Tibial nerve (tissue), 4 donors: ENCODE results near the gene ERBIN. TPM values are rescaled to one million over a fixed set of nuclear protein-coding genes. Genes with fewer than 3 reads are reported as not detected.

Source experiments
- DNase-seq, 2 donors: peaks; one replicate each; pipeline ENCODE4 v3.0.0-alpha.2; 2019; ENCODE audit warnings: low spot score in 2 of 2
- H3K27ac ChIP-seq, 4 donors: fragments of 200-600 bp; sonication (generic) in 3 of 4; one replicate each; pipeline ENCODE4 v1.5.1; 2017 to 2019; ENCODE audit warnings: mild to moderate bottlenecking in 1 of 4
- H3K27me3 ChIP-seq, 2 donors: fragments of 200-600 bp; sonication (generic) in 1 of 2; one replicate each; pipeline versions ENCODE4 v1.5.1 to v1.6.0; 2017 to 2019
- H3K36me3 ChIP-seq, 3 donors: fragments of 200-600 bp; sonication (generic); one replicate each; pipeline ENCODE4 v1.5.1; 2018 to 2019
- H3K4me1 ChIP-seq, 4 donors: fragments of 200-600 bp; sonication (generic) in 3 of 4; one replicate each; pipeline ENCODE4 v1.5.1; 2017 to 2019
- H3K4me3 ChIP-seq, 4 donors: fragments of 200-600 bp; sonication (generic) in 3 of 4; one replicate each; pipeline ENCODE4 v1.5.1; 2017 to 2019; ENCODE audit warnings: mild to moderate bottlenecking in 1 of 4, moderate library complexity in 1 of 4
- H3K9me3 ChIP-seq, 4 donors: fragments of 200-600 bp; sonication (generic) in 3 of 4; one replicate each; pipeline ENCODE4 v1.5.1; 2017 to 2019
- EP300 ChIP-seq, 2 donors: sonication (generic); formaldehyde crosslinking; IDR thresholded peaks; one replicate each; pipeline ENCODE4 v1.6.1; 2017; ENCODE audit warnings: antibody characterized with exemption in 2 of 2, mild to moderate bottlenecking in 1 of 2
- POLR2A ChIP-seq, 2 donors: fragments of 450-650 bp; IDR thresholded peaks; one replicate each; pipeline ENCODE4 v1.6.1; 2017; ENCODE audit warnings: antibody characterized with exemption in 2 of 2, mild to moderate bottlenecking in 2 of 2, moderate library complexity in 2 of 2
- WGBS, 2 donors: methylation state at CpG; one replicate each; pipeline ENCODE4 v1.1.5; 2018; 5-methylcytosine and 5-hydroxymethylcytosine counted together
- total RNA-seq, 4 donors: library from RNA; depleted of rRNA; stranded (reverse); fragments of >200 nt; gene quantifications; one replicate each; pipeline ENCODE4 v1.1.0, GENCODE V29; 2016
- TF ChIP-seq, protein P1 (sequence below), 5 experiments: fragments of 200-600 bp in 3 of 5; fragments of 450-650 bp in 2 of 5; sonication (generic) in 3 of 5; IDR thresholded peaks; one replicate each; pipeline ENCODE4 v1.5.1; 2016 to 2019; ENCODE audit warnings: antibody characterized with exemption in 5 of 5, mild to moderate bottlenecking in 3 of 5, moderate library complexity in 2 of 5

The ERBIN gene
- total RNA-seq, 4 donors from 2014 or later: 59.6 to 81.1 (median 66.5) TPM

DNA sequence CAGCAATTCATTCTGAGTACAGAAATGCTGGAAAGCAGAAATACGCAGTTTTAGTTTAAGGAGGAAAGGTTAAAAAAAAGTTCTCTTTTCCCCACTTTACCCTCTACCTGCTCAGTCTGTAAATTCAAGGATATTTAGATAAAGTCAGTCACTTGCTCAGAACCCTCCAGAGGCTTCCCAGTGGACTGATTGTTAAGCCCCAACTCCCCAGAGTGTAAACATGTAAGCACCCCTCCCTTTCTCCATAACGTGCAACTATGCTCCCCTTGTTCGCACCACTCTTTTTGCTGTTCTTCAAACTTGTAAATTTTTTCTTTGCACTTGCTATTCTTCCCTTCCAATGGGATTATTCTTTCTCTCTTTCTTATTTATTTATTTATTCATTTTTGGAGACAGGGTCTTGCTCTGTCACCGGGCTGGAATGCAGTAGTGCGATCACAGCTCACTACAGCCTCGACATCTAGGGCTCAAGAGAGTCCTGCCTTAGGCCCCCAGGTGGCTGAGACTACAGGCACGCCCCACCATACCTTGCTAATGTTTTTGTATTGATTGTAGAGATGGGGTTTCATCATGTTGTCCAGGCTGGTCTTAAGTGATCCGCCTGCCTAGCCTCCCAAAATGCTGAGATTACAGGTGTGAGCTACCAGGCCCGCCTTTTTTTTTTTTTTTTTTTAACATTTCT lies 32.5 kb upstream of the ERBIN start:
- Histone ChIP-seq H3K36me3 (no peaks in the 10 kb centered on the region), H3K27ac (no peak overlapping the region), H3K4me1 (no peaks in the 10 kb centered on the region), H3K27me3 (no peaks in the 10 kb centered on the region), H3K4me3 (no peak overlapping the region), H3K9me3 (no peaks in the 10 kb centered on the region)
- TF ChIP-seq POLR2A (IDR thresholded peaks at IDR 0.05): no peak
- TF ChIP-seq EP300 (IDR thresholded peaks at IDR 0.05): no peak
- TF ChIP-seq, protein P1, sequence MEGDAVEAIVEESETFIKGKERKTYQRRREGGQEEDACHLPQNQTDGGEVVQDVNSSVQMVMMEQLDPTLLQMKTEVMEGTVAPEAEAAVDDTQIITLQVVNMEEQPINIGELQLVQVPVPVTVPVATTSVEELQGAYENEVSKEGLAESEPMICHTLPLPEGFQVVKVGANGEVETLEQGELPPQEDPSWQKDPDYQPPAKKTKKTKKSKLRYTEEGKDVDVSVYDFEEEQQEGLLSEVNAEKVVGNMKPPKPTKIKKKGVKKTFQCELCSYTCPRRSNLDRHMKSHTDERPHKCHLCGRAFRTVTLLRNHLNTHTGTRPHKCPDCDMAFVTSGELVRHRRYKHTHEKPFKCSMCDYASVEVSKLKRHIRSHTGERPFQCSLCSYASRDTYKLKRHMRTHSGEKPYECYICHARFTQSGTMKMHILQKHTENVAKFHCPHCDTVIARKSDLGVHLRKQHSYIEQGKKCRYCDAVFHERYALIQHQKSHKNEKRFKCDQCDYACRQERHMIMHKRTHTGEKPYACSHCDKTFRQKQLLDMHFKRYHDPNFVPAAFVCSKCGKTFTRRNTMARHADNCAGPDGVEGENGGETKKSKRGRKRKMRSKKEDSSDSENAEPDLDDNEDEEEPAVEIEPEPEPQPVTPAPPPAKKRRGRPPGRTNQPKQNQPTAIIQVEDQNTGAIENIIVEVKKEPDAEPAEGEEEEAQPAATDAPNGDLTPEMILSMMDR (IDR thresholded peaks at IDR 0.05): no peak
- DNase-seq: no peak
- WGBS, 2 donors: 74 to 77% methylated on average over 9 of the region's 9 CpGs

- no peak overlapping the region for H3K4me3 ChIP-seq
- no peak overlapping the region for H3K27ac ChIP-seq
- no peaks in the 10 kb centered on the region for H3K27me3 ChIP-seq
- 96 to 97% methylated on average over 3 of the region's 3 CpGs for WGBS, 2 donors
- H3K36me3 ChIP-seq: no peaks in the 10 kb centered on the region
- no peaks in the 10 kb centered on the region for H3K9me3 ChIP-seq
- H3K4me1 ChIP-seq: no peaks in the 10 kb centered on the region
- DNase-seq: no peak
- no peak for TF ChIP-seq POLR2A (IDR thresholded peaks at IDR 0.05)
- TF ChIP-seq EP300 (IDR thresholded peaks at IDR 0.05): no peak
- TF ChIP-seq, protein P1 (IDR thresholded peaks at IDR 0.05): no peak
These were observed 30.5 kb upstream of the ERBIN start for GRCh38 chr5:65895891-65896290.

DNA sequence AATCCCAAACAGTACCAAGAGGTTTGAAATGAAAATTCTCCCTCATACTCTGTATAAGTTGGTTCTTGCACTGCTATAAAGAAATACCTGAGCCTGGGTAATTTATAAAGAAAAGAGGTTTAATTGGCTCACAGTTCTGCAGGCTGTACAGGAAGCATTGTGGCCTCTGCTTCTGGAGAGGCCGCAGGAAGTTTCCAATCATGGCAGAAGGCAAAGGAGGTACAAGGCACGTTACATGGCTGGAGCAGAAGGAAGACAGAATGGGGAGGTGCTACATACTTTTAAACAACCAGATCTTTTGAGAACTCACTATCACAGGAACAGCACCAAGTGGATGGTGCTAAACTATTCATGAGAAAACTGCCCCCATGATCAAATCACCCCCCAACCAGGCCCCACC lies 25.6 kb upstream of the ERBIN start:
- Histone ChIP-seq H3K4me1 (no peaks in the 10 kb centered on the region), H3K9me3 (no peaks in the 10 kb centered on the region), H3K36me3 (no peaks in the 10 kb centered on the region), H3K27ac (no peak overlapping the region), H3K4me3 (no peak overlapping the region), H3K27me3 (no peaks in the 10 kb centered on the region)
- 90 to 93% methylated on average over 2 of the region's 2 CpGs for WGBS, 2 donors
- DNase-seq: no peak
- TF ChIP-seq, protein P1 (IDR thresholded peaks at IDR 0.05): no peak
- TF ChIP-seq POLR2A (IDR thresholded peaks at IDR 0.05): no peak
- TF ChIP-seq EP300 (IDR thresholded peaks at IDR 0.05): no peak

GRCh38 chr5:65902104-65902503 lies 24.3 kb upstream of the ERBIN start:
- Histone ChIP-seq H3K9me3 (no peaks in the 10 kb centered on the region), H3K27me3 (no peaks in the 10 kb centered on the region), H3K4me3 (no peak overlapping the region), H3K36me3 (no peaks in the 10 kb centered on the region), H3K27ac (no peak overlapping the region), H3K4me1 (no peaks in the 10 kb centered on the region)
- TF ChIP-seq POLR2A (IDR thresholded peaks at IDR 0.05): no peak
- TF ChIP-seq EP300 (IDR thresholded peaks at IDR 0.05): no peak
- TF ChIP-seq, protein P1 (IDR thresholded peaks at IDR 0.05): no peak
- no peak for DNase-seq
- 81 to 95% methylated on average over 4 of the region's 4 CpGs for WGBS, 2 donors

GRCh38 chr5:65903581-65903980 lies 22.8 kb upstream of the ERBIN start:
- no peak overlapping the region for H3K27ac ChIP-seq
- no peaks in the 10 kb centered on the region for H3K27me3 ChIP-seq
- H3K36me3 ChIP-seq: no peaks in the 10 kb centered on the region
- no peaks in the 10 kb centered on the region for H3K9me3 ChIP-seq
- no peak for TF ChIP-seq POLR2A (IDR thresholded peaks at IDR 0.05)
- TF ChIP-seq, protein P1 (IDR thresholded peaks at IDR 0.05): no peak
- no peak for TF ChIP-seq EP300 (IDR thresholded peaks at IDR 0.05)
- 68 to 79% methylated on average over 1 of the region's 1 CpG for WGBS, 2 donors
- no peaks in the 10 kb centered on the region for H3K4me1 ChIP-seq
- H3K4me3 ChIP-seq: no peak overlapping the region
- DNase-seq: no peak
